Measurements from ENCODE around the gene CAMTA1.

Gene CAMTA1

DNA sequence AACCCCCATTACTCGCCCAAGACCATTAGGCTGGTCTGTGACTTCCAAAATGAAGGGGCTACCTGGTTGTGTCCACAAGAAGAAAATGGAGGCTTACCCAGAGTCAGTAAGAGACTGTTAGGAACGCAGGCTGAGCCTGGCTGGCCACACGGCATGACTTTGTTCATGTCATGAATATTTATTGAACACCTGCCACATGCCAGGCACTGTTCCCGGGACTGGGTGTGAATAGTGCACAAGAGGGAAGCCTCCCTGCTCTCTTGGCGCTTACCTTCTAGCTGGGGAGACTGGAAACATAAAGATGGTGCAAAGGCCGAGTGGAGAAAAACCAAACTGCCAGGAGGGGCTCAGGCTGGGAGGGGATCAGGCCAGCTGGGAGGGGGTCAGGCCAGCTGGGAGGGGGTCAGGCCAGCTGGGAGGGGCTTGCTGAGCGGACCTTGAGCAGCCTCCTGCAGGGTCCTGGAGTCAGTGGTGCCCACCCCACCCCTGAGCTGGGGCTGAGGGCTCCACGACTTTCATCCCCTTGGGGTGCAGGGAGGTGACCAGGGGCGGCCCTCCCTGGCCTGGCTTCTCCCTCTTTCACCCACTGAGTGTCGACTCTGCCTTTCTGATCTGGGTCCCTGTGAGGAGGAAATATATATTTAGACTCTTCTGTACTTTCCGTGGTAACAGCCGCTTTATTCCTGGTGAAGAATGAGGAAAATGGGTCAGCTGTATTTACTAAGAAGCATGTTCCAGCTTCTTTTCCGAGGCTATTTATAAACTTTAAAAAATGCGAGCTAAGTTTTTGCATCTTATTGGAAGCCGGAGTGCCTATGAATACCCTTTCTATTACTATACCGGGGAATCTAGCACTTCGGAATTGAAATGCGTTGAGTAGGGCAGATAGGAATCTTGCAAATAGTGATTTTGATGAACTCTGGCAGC is 139.0 kb downstream of the CAMTA1 start:
- DNase-seq = no peak
- no peak overlapping the region for H3K27ac ChIP-seq (ENCODE audit: low read depth, low read length)
- no peak overlapping the region for H2AFZ ChIP-seq (ENCODE audit: insufficient read depth, low read length, poor library complexity)
- no peak overlapping the region for H3K9ac ChIP-seq (ENCODE audit: low read length)
- H3K23ac ChIP-seq (ENCODE audit: low read length) = no peak overlapping the region
- H2BK120ac ChIP-seq (ENCODE audit: insufficient read depth, low read length, poor library complexity) = no peak overlapping the region
- H3K79me2 ChIP-seq (ENCODE audit: control insufficient read depth, insufficient read depth, low read length, poor library complexity) = no peaks in the 10 kb centered on the region
- no CpG with 5 or more reads among the region's 18 CpGs for WGBS (ENCODE audit: extremely low coverage, insufficient coverage, insufficient read length)
- no peak overlapping the region for H4K91ac ChIP-seq (ENCODE audit: low read depth, low read length)
- no peak overlapping the region for H4K12ac ChIP-seq (ENCODE audit: low read depth, low read length)
- no peaks in the 10 kb centered on the region for H3K4me1 ChIP-seq (ENCODE audit: control insufficient read depth in 1 of 2, insufficient read depth in 2 of 2, low read length in 2 of 2)
- no peaks in the 10 kb centered on the region for H3K9me3 ChIP-seq (ENCODE audit: insufficient read depth, low read depth, low read length)
- H3K79me1 ChIP-seq (ENCODE audit: low read length) = no peaks in the 10 kb centered on the region
- no peak overlapping the region for H3K4me3 ChIP-seq (ENCODE audit: low read depth, low read length)
- H3K14ac ChIP-seq (ENCODE audit: low read length) = no peak overlapping the region
- no peak overlapping the region for H2BK12ac ChIP-seq (ENCODE audit: low read length)
- no peaks in the 10 kb centered on the region for H3K27me3 ChIP-seq (ENCODE audit: insufficient read depth, low read length)
- no peak overlapping the region for H3K18ac ChIP-seq (ENCODE audit: low read length)
- no peak overlapping the region for H3K4me2 ChIP-seq (ENCODE audit: low read length)
- no peaks in the 10 kb centered on the region for H3K36me3 ChIP-seq (ENCODE audit: control insufficient read depth in 1 of 2, insufficient read depth in 2 of 2, low read length in 2 of 2)
- no peak overlapping the region for H2AK5ac ChIP-seq (ENCODE audit: low read length)
- H3K4ac ChIP-seq (ENCODE audit: low read depth, low read length) = no peak overlapping the region
- no peak overlapping the region for H4K8ac ChIP-seq (ENCODE audit: low read depth, low read length)
- no peak overlapping the region for H2BK5ac ChIP-seq (ENCODE audit: low read depth, low read length, poor library complexity)

- H3K4ac ChIP-seq (ENCODE audit: low read depth, low read length) = no peak overlapping the region
- WGBS (ENCODE audit: extremely low coverage, insufficient coverage, insufficient read length) = no CpG with 5 or more reads among the region's 4 CpGs
Observed at GRCh38 chr1:6924891-6925290, 139.6 kb downstream of the CAMTA1 start.

DNA sequence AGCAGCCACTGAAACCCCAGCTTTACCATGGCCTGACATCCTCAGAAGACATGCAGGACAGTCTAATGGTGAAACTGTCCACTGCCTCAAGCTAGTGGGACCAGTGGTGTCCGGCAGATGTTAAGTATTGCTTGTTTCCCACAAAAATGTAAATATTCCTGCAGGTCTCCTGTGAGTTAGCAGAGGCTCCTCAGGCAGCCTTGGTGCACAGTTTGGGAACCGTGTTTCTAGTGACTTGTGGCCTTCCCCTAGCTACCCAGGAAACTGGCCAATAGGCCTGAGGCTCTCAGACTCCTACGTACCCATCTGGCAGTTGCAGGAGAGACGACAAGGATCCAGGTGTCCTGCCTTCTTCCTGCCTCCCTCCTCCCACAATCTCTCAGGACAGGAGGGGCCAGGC is 142.4 kb downstream of the CAMTA1 start:
- no peak overlapping the region for H4K8ac ChIP-seq (ENCODE audit: low read depth, low read length)
- H3K4me3 ChIP-seq (ENCODE audit: low read depth, low read length) = no peak overlapping the region
- H3K18ac ChIP-seq (ENCODE audit: low read length) = no peak overlapping the region
- no peak overlapping the region for H3K27ac ChIP-seq (ENCODE audit: low read depth, low read length)
- H4K91ac ChIP-seq (ENCODE audit: low read depth, low read length) = no peak overlapping the region
- H4K12ac ChIP-seq (ENCODE audit: low read depth, low read length) = no peak overlapping the region
- H3K27me3 ChIP-seq (ENCODE audit: insufficient read depth, low read length) = no peaks in the 10 kb centered on the region
- no peak overlapping the region for H2AFZ ChIP-seq (ENCODE audit: insufficient read depth, low read length, poor library complexity)
- H3K9me3 ChIP-seq (ENCODE audit: insufficient read depth, low read depth, low read length) = no peaks in the 10 kb centered on the region
- H3K4me1 ChIP-seq (ENCODE audit: control insufficient read depth in 1 of 2, insufficient read depth in 2 of 2, low read length in 2 of 2) = no peaks in the 10 kb centered on the region
- H3K23ac ChIP-seq (ENCODE audit: low read length) = no peak overlapping the region
- no peak overlapping the region for H2AK5ac ChIP-seq (ENCODE audit: low read length)
- no peaks in the 10 kb centered on the region for H3K36me3 ChIP-seq (ENCODE audit: control insufficient read depth in 1 of 2, insufficient read depth in 2 of 2, low read length in 2 of 2)
- no peak for DNase-seq
- H3K4ac ChIP-seq (ENCODE audit: low read depth, low read length) = no peak overlapping the region
- H2BK5ac ChIP-seq (ENCODE audit: low read depth, low read length, poor library complexity) = no peak overlapping the region
- WGBS (ENCODE audit: extremely low coverage, insufficient coverage, insufficient read length) = no CpG with 5 or more reads among the region's 4 CpGs
- no peaks in the 10 kb centered on the region for H3K79me1 ChIP-seq (ENCODE audit: low read length)
- H3K9ac ChIP-seq (ENCODE audit: low read length) = no peak overlapping the region
- no peak overlapping the region for H3K4me2 ChIP-seq (ENCODE audit: low read length)
- H2BK120ac ChIP-seq (ENCODE audit: insufficient read depth, low read length, poor library complexity) = no peak overlapping the region
- H2BK12ac ChIP-seq (ENCODE audit: low read length) = no peak overlapping the region
- no peaks in the 10 kb centered on the region for H3K79me2 ChIP-seq (ENCODE audit: control insufficient read depth, insufficient read depth, low read length, poor library complexity)
- no peak overlapping the region for H3K14ac ChIP-seq (ENCODE audit: low read length)

More at GRCh38 chr1:6924891-6925290, 139.6 kb downstream of the CAMTA1 start:
- no peak overlapping the region for H4K91ac ChIP-seq (ENCODE audit: low read depth, low read length)
- H2AK5ac ChIP-seq (ENCODE audit: low read length) = no peak overlapping the region
- no peak overlapping the region for H3K23ac ChIP-seq (ENCODE audit: low read length)
- H3K36me3 ChIP-seq (ENCODE audit: control insufficient read depth in 1 of 2, insufficient read depth in 2 of 2, low read length in 2 of 2) = no peaks in the 10 kb centered on the region
- no peak overlapping the region for H4K8ac ChIP-seq (ENCODE audit: low read depth, low read length)
- H2BK5ac ChIP-seq (ENCODE audit: low read depth, low read length, poor library complexity) = no peak overlapping the region
- H3K9ac ChIP-seq (ENCODE audit: low read length) = no peak overlapping the region
- no peak overlapping the region for H2BK12ac ChIP-seq (ENCODE audit: low read length)
- no peaks in the 10 kb centered on the region for H3K4me1 ChIP-seq (ENCODE audit: control insufficient read depth in 1 of 2, insufficient read depth in 2 of 2, low read length in 2 of 2)
- no peaks in the 10 kb centered on the region for H3K79me2 ChIP-seq (ENCODE audit: control insufficient read depth, insufficient read depth, low read length, poor library complexity)
- no peak overlapping the region for H2AFZ ChIP-seq (ENCODE audit: insufficient read depth, low read length, poor library complexity)
- H4K12ac ChIP-seq (ENCODE audit: low read depth, low read length) = no peak overlapping the region
- H3K9me3 ChIP-seq (ENCODE audit: insufficient read depth, low read depth, low read length) = no peaks in the 10 kb centered on the region
- no peak overlapping the region for H3K14ac ChIP-seq (ENCODE audit: low read length)
- H3K18ac ChIP-seq (ENCODE audit: low read length) = no peak overlapping the region
- H3K4me2 ChIP-seq (ENCODE audit: low read length) = no peak overlapping the region
- no peaks in the 10 kb centered on the region for H3K27me3 ChIP-seq (ENCODE audit: insufficient read depth, low read length)
- H3K4me3 ChIP-seq (ENCODE audit: low read depth, low read length) = no peak overlapping the region
- no peaks in the 10 kb centered on the region for H3K79me1 ChIP-seq (ENCODE audit: low read length)
- no peak overlapping the region for H2BK120ac ChIP-seq (ENCODE audit: insufficient read depth, low read length, poor library complexity)
- no peak overlapping the region for H3K27ac ChIP-seq (ENCODE audit: low read depth, low read length)
- DNase-seq = no peak

DNA sequence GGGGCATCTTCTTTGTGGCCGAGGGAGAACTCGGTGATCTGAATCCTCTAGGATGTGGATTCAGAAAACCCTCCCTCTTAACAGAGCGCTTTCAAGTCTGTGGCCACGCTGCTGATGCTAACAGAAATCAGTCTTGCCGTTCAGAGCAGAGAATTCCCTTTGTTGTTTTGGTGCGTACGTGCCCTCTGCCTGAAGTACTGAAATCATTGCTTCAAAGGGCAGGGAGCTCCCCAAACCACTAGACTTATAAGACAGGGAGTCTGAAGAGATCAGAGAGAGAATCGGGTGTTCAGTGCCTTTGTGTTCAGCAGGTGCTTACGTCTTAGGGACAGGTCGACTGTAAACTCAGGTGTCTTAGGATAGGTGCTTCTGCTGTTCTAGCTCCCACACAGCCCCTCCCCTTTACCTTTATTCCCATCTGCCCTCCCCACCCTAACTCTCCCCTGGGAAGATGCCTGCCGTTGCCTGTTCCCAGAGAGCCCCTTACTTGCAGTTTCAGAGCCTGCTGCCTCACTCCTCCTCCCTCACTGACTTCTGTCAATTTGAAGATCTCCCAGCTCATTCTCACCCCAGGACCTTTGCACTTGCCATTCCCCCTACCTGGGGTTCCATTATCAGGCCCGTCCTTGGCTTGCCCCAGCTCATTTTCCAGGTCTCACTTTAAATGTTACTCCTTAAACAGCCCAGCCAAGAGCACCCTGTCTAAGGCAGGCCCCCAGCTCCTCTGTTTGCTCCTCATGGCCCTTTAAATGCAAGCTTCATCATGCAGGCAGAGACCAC is 143.0 kb downstream of the CAMTA1 start:
- Histone ChIP-seq H3K18ac (ENCODE audit: low read length) (no peak overlapping the region), H2BK120ac (ENCODE audit: insufficient read depth, low read length, poor library complexity) (no peak overlapping the region), H3K14ac (ENCODE audit: low read length) (no peak overlapping the region), H4K8ac (ENCODE audit: low read depth, low read length) (no peak overlapping the region), H3K9ac (ENCODE audit: low read length) (no peak overlapping the region), H3K4me3 (ENCODE audit: low read depth, low read length) (no peak overlapping the region), H3K79me2 (ENCODE audit: control insufficient read depth, insufficient read depth, low read length, poor library complexity) (no peaks in the 10 kb centered on the region), H3K4ac (ENCODE audit: low read depth, low read length) (no peak overlapping the region), H3K23ac (ENCODE audit: low read length) (no peak overlapping the region), H3K27ac (ENCODE audit: low read depth, low read length) (no peak overlapping the region), H2AK5ac (ENCODE audit: low read length) (no peak overlapping the region), H4K91ac (ENCODE audit: low read depth, low read length) (no peak overlapping the region), H3K9me3 (ENCODE audit: insufficient read depth, low read depth, low read length) (no peaks in the 10 kb centered on the region), H3K4me1 (ENCODE audit: control insufficient read depth in 1 of 2, insufficient read depth in 2 of 2, low read length in 2 of 2) (no peaks in the 10 kb centered on the region), H4K12ac (ENCODE audit: low read depth, low read length) (no peak overlapping the region), H3K36me3 (ENCODE audit: control insufficient read depth in 1 of 2, insufficient read depth in 2 of 2, low read length in 2 of 2) (no peaks in the 10 kb centered on the region), H3K4me2 (ENCODE audit: low read length) (no peak overlapping the region), H3K79me1 (ENCODE audit: low read length) (no peaks in the 10 kb centered on the region), H2AFZ (ENCODE audit: insufficient read depth, low read length, poor library complexity) (no peak overlapping the region), H3K27me3 (ENCODE audit: insufficient read depth, low read length) (no peaks in the 10 kb centered on the region), H2BK5ac (ENCODE audit: low read depth, low read length, poor library complexity) (no peak overlapping the region), H2BK12ac (ENCODE audit: low read length) (no peak overlapping the region)
- DNase-seq = no peak
- no CpG with 5 or more reads among the region's 12 CpGs for WGBS (ENCODE audit: extremely low coverage, insufficient coverage, insufficient read length)
